ENCODE data around the gene IQSEC3.

The IQSEC3 gene

GRCh38 chr12:140162-140561 is 73.6 kb downstream of the IQSEC3 start:
- no peak for ATAC-seq

- ATAC-seq, result no peak
These were observed 77.5 kb downstream of the IQSEC3 start for GRCh38 chr12:143964-144649.

GRCh38 chr12:144650-145284 is 78.2 kb downstream of the IQSEC3 start:
- ATAC-seq, result no peak

- no peak for ATAC-seq
These were observed 78.9 kb downstream of the IQSEC3 start for GRCh38 chr12:145369-145960.

GRCh38 chr12:147242-147641 is 80.7 kb downstream of the IQSEC3 start:
- no peak for ATAC-seq

- ATAC-seq, result no peak
These were observed 82.3 kb downstream of the IQSEC3 start for GRCh38 chr12:148676-149416.

GRCh38 chr12:151579-151978 is 85.0 kb downstream of the IQSEC3 start:
- ATAC-seq, result no peak

- ATAC-seq, result no peak
These were observed 85.9 kb downstream of the IQSEC3 start for GRCh38 chr12:152440-152839.

GRCh38 chr12:153080-153746 is 86.6 kb downstream of the IQSEC3 start:
- ATAC-seq, result peak; percentile 55 to 56

- no peak for ATAC-seq
These were observed 87.5 kb downstream of the IQSEC3 start for GRCh38 chr12:154058-154457.

- ATAC-seq, result no peak
These were observed 88.4 kb downstream of the IQSEC3 start for GRCh38 chr12:155006-155405.

- no peak for ATAC-seq
These were observed 89.1 kb downstream of the IQSEC3 start for GRCh38 chr12:155646-156045.

- no peak for ATAC-seq
These were observed 90.4 kb downstream of the IQSEC3 start for GRCh38 chr12:156945-157344.

- ATAC-seq, result no peak
These were observed 91.1 kb downstream of the IQSEC3 start for GRCh38 chr12:157644-158043.

GRCh38 chr12:159156-159782 is 92.7 kb downstream of the IQSEC3 start:
- ATAC-seq, result no peak

GRCh38 chr12:160858-161257 is 94.3 kb downstream of the IQSEC3 start:
- ATAC-seq, result no peak

GRCh38 chr12:161823-162222 is 95.3 kb downstream of the IQSEC3 start:
- ATAC-seq, result no peak

- no peak for ATAC-seq
These were observed 96.1 kb downstream of the IQSEC3 start for GRCh38 chr12:162467-163307.

GRCh38 chr12:163406-163986 is 96.9 kb downstream of the IQSEC3 start:
- ATAC-seq, result no peak

- no peak for ATAC-seq
These were observed 97.6 kb downstream of the IQSEC3 start for GRCh38 chr12:164207-164606.

- no peak for ATAC-seq
These were observed 99.3 kb downstream of the IQSEC3 start for GRCh38 chr12:165862-166368.
